Vagina (tissue), 2 donors: ENCODE measurements around the gene METTL24. TPM values are rescaled to one million over a fixed set of nuclear protein-coding genes. Genes with fewer than 3 reads are reported as not detected.

Experiments used
- DNase-seq, 2 donors: peaks; one replicate each; pipeline ENCODE4 v3.0.0-alpha.2; 2017; ENCODE audit errors: extremely low spot score in 2 of 2
- H3K27ac ChIP-seq: fragments of 200-600 bp; sonication (generic); one replicate; pipeline ENCODE4 v1.5.1; 2019
- H3K27me3 ChIP-seq: fragments of 200-600 bp; sonication (generic); one replicate; pipeline ENCODE4 v1.5.1; 2019
- H3K36me3 ChIP-seq, 2 donors: fragments of 200-600 bp; sonication (generic); one replicate each; pipeline ENCODE4 v1.5.1; 2017 to 2019
- H3K4me1 ChIP-seq: fragments of 200-600 bp; sonication (generic); one replicate; pipeline ENCODE4 v1.5.1; 2019
- H3K4me3 ChIP-seq, 2 donors: fragments of 200-600 bp; sonication (generic); 1 replicate in 1 of 2; 2 replicates in 1 of 2; pipeline ENCODE4 v1.5.1; 2016 to 2019
- H3K9me3 ChIP-seq: fragments of 200-600 bp; sonication (generic); one replicate; pipeline ENCODE4 v1.5.1; 2019
- CTCF ChIP-seq, 3 experiments: fragments of 450-650 bp in 2 of 3; fragments of 200-600 bp in 1 of 3; sonication (generic) in 1 of 3; IDR thresholded peaks; one replicate each; pipeline ENCODE4 v1.5.1; 2017 to 2019; ENCODE audit warnings: antibody characterized with exemption in 3 of 3, mild to moderate bottlenecking in 2 of 3, moderate library complexity in 2 of 3
- POLR2A ChIP-seq, 2 donors: fragments of 450-650 bp; IDR thresholded peaks; one replicate each; pipeline ENCODE4 v1.6.1; 2017; ENCODE audit warnings: antibody characterized with exemption in 2 of 2, mild to moderate bottlenecking in 2 of 2, moderate library complexity in 2 of 2
- POLR2AphosphoS5 ChIP-seq, 2 donors: sonication (generic); formaldehyde crosslinking; IDR thresholded peaks; one replicate each; pipeline ENCODE4 v1.9.0; 2017; ENCODE audit warnings: antibody characterized with exemption in 2 of 2, mild to moderate bottlenecking in 2 of 2, low read depth in 1 of 2; ENCODE audit not compliant: insufficient read depth in 1 of 2
- intact Hi-C: fragments of 100-400 bp; cut with DNase I; formaldehyde crosslinking; loops from one replicate; pipeline ENCODE4 v1.15.1; 2023
- total RNA-seq: library from RNA; depleted of rRNA; stranded (reverse); fragments of >200 nt; gene quantifications from one replicate; pipeline ENCODE4 v1.2.3, GENCODE V29; 2016

Gene METTL24
- total RNA-seq, 1 donor from 2014 or later = 6.6 TPM

GRCh38 chr6:110369066-110369465 lies 10.9 kb upstream of the METTL24 start:
- Histone ChIP-seq H3K36me3 (no peaks in the 10 kb centered on the region), H3K4me1 (no peaks in the 10 kb centered on the region), H3K4me3 (no peak overlapping the region), H3K27me3 (no peaks in the 10 kb centered on the region), H3K9me3 (no peaks in the 10 kb centered on the region), H3K27ac (no peak overlapping the region)
- TF ChIP-seq CTCF (IDR thresholded peaks at IDR 0.05) (no peak), POLR2A (IDR thresholded peaks at IDR 0.05) (no peak), POLR2AphosphoS5 (IDR thresholded peaks at IDR 0.05; ENCODE audit: insufficient read depth in 1 of 2, low read depth in 1 of 2) (no peak)
- intact Hi-C loops = no loop called here
- no peak for DNase-seq

- intact Hi-C loops = no loop called here
- no peaks in the 10 kb centered on the region for H3K27me3 ChIP-seq
- no peaks in the 10 kb centered on the region for H3K4me1 ChIP-seq
- no peaks in the 10 kb centered on the region for H3K9me3 ChIP-seq
- no peaks in the 10 kb centered on the region for H3K36me3 ChIP-seq
- H3K27ac ChIP-seq = no peak overlapping the region
- DNase-seq = no peak
- no peak overlapping the region for H3K4me3 ChIP-seq
- TF ChIP-seq POLR2AphosphoS5 (IDR thresholded peaks at IDR 0.05; ENCODE audit: insufficient read depth in 1 of 2, low read depth in 1 of 2) (no peak), CTCF (IDR thresholded peaks at IDR 0.05) (no peak), POLR2A (IDR thresholded peaks at IDR 0.05) (no peak)
Measured at GRCh38 chr6:110368284-110368683, 10.1 kb upstream of the METTL24 start.

- Histone ChIP-seq H3K9me3 (no peaks in the 10 kb centered on the region), H3K4me1 (no peaks in the 10 kb centered on the region), H3K27me3 (no peaks in the 10 kb centered on the region), H3K27ac (no peak overlapping the region), H3K36me3 (no peaks in the 10 kb centered on the region), H3K4me3 (no peak overlapping the region)
- DNase-seq = no peak
- intact Hi-C loops = no loop called here
- TF ChIP-seq POLR2AphosphoS5 (IDR thresholded peaks at IDR 0.05; ENCODE audit: insufficient read depth in 1 of 2, low read depth in 1 of 2) (no peak), CTCF (IDR thresholded peaks at IDR 0.05) (no peak), POLR2A (IDR thresholded peaks at IDR 0.05) (no peak)
Measured at GRCh38 chr6:110367825-110368224, 9.7 kb upstream of the METTL24 start.

- no peaks in the 10 kb centered on the region for H3K4me1 ChIP-seq
- H3K27ac ChIP-seq = no peak overlapping the region
- intact Hi-C loops = no loop called here
- no peak overlapping the region for H3K4me3 ChIP-seq
- no peaks in the 10 kb centered on the region for H3K9me3 ChIP-seq
- no peak for TF ChIP-seq POLR2AphosphoS5 (IDR thresholded peaks at IDR 0.05; ENCODE audit: insufficient read depth in 1 of 2, low read depth in 1 of 2)
- TF ChIP-seq CTCF (IDR thresholded peaks at IDR 0.05) = no peak
- TF ChIP-seq POLR2A (IDR thresholded peaks at IDR 0.05) = no peak
- DNase-seq = no peak
- H3K27me3 ChIP-seq = no peaks in the 10 kb centered on the region
- H3K36me3 ChIP-seq = no peaks in the 10 kb centered on the region
Measured at GRCh38 chr6:110366975-110367374, 8.8 kb upstream of the METTL24 start.

GRCh38 chr6:110366256-110366655 lies 8.1 kb upstream of the METTL24 start:
- no peak overlapping the region for H3K27ac ChIP-seq
- DNase-seq = no peak
- no peak overlapping the region for H3K4me3 ChIP-seq
- H3K4me1 ChIP-seq = no peaks in the 10 kb centered on the region
- intact Hi-C loops = no loop called here
- H3K27me3 ChIP-seq = no peaks in the 10 kb centered on the region
- no peak for TF ChIP-seq CTCF (IDR thresholded peaks at IDR 0.05)
- TF ChIP-seq POLR2AphosphoS5 (IDR thresholded peaks at IDR 0.05; ENCODE audit: insufficient read depth in 1 of 2, low read depth in 1 of 2) = no peak
- no peak for TF ChIP-seq POLR2A (IDR thresholded peaks at IDR 0.05)
- H3K9me3 ChIP-seq = no peaks in the 10 kb centered on the region
- no peaks in the 10 kb centered on the region for H3K36me3 ChIP-seq
